Activated B cell treated with CpG ODN at 0.5 μM for 24 hours (primary cell): ENCODE results near the gene XAF1. TPM values are rescaled to one million over a fixed set of nuclear protein-coding genes. Genes with fewer than 3 reads are reported as not detected.

ENCODE experiments used
- ATAC-seq: fragments of 200-7000 bp; cut with Tn5 transposase; one replicate; pipeline ENCODE4 v1.10.0; 2021; ENCODE audit warnings: low read depth, mild to moderate bottlenecking, moderate library complexity
- CTCF ChIA-PET: fragments of 350-600 bp; sonication (Branson Sonifier 250); formaldehyde crosslinking; loops from one replicate; lab custom pipeline; 2021; ENCODE audit warnings: antibody characterized with exemption; lab: Charles Lee
- POLR2A ChIA-PET: fragments of 350-600 bp; sonication (Branson Sonifier 250); formaldehyde crosslinking; loops from one replicate; lab custom pipeline; 2021; ENCODE audit warnings: antibody characterized with exemption; lab: Charles Lee
- DNase-seq: peaks from one replicate; pipeline ENCODE4 v3.0.0; 2022
- H3K27ac Mint-ChIP-seq: one replicate; pipeline ENCODE4 v1.8.0; 2020; ENCODE audit warnings: mixed read lengths
- H3K27me3 Mint-ChIP-seq: one replicate; pipeline ENCODE4 v1.8.0; 2021; ENCODE audit warnings: mixed read lengths
- H3K36me3 Mint-ChIP-seq: one replicate; pipeline ENCODE4 v1.8.0; 2021; ENCODE audit warnings: low read depth, mixed read lengths
- H3K4me1 Mint-ChIP-seq: one replicate; pipeline ENCODE4 v1.8.0; 2021; ENCODE audit warnings: mixed read lengths
- H3K4me3 Mint-ChIP-seq: one replicate; pipeline ENCODE4 v1.8.0; 2020; ENCODE audit warnings: mild to moderate bottlenecking, mixed read lengths
- H3K9me3 Mint-ChIP-seq: one replicate; pipeline ENCODE4 v1.8.0; 2020; ENCODE audit warnings: mixed read lengths
- intact Hi-C: fragments of 100-400 bp; cut with micrococcal nuclease; formaldehyde crosslinking; loops from one replicate; pipeline ENCODE4 v1.15.1; 2024
- total RNA-seq: library from RNA; stranded (reverse); gene quantifications from 2 replicates; pipeline ENCODE4 v1.2.3, GENCODE V29; 2022
- TF ChIP-seq, protein P1 (sequence below): fragments of 200-600 bp; IDR thresholded peaks from one replicate; pipeline ENCODE4 v1.8.0; 2022; ENCODE audit warnings: antibody characterized with exemption, mild to moderate bottlenecking

The XAF1 gene
- total RNA-seq, 1 donor from 2014 or later: 62.5 TPM

DNA sequence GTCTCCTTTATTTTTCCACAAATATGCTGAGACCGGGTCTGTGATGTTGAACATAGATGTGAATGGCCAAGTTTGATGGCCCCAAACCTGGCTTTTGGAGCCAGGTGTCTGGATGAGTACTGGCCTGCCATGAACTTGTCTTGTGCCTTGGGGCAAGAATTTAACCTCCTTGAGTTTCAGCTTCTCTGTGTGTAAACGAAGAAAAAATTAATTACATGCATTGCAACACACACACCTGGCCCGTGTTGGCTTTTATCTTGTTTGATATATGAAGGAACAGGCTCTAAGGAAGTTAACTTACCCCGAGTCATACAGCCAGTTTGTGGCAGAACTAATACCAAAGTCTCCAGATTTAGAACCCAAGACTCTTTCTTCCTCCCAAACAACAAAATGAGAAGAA, 33.3 kb downstream of the XAF1 start:
- no peak for DNase-seq
- H3K9me3 Mint-ChIP-seq: no peaks in the 10 kb centered on the region
- TF ChIP-seq, protein P1, sequence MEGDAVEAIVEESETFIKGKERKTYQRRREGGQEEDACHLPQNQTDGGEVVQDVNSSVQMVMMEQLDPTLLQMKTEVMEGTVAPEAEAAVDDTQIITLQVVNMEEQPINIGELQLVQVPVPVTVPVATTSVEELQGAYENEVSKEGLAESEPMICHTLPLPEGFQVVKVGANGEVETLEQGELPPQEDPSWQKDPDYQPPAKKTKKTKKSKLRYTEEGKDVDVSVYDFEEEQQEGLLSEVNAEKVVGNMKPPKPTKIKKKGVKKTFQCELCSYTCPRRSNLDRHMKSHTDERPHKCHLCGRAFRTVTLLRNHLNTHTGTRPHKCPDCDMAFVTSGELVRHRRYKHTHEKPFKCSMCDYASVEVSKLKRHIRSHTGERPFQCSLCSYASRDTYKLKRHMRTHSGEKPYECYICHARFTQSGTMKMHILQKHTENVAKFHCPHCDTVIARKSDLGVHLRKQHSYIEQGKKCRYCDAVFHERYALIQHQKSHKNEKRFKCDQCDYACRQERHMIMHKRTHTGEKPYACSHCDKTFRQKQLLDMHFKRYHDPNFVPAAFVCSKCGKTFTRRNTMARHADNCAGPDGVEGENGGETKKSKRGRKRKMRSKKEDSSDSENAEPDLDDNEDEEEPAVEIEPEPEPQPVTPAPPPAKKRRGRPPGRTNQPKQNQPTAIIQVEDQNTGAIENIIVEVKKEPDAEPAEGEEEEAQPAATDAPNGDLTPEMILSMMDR: no peak
- intact Hi-C loops: no loop called here
- H3K27me3 Mint-ChIP-seq: peaks cover 41% of the 10 kb centered on the region
- CTCF ChIA-PET: no interaction called here
- H3K4me3 Mint-ChIP-seq: no peak overlapping the region
- POLR2A ChIA-PET: no interaction called here
- no peak for ATAC-seq
- H3K27ac Mint-ChIP-seq: no peak overlapping the region
- no peaks in the 10 kb centered on the region for H3K4me1 Mint-ChIP-seq
- no peaks in the 10 kb centered on the region for H3K36me3 Mint-ChIP-seq

DNA sequence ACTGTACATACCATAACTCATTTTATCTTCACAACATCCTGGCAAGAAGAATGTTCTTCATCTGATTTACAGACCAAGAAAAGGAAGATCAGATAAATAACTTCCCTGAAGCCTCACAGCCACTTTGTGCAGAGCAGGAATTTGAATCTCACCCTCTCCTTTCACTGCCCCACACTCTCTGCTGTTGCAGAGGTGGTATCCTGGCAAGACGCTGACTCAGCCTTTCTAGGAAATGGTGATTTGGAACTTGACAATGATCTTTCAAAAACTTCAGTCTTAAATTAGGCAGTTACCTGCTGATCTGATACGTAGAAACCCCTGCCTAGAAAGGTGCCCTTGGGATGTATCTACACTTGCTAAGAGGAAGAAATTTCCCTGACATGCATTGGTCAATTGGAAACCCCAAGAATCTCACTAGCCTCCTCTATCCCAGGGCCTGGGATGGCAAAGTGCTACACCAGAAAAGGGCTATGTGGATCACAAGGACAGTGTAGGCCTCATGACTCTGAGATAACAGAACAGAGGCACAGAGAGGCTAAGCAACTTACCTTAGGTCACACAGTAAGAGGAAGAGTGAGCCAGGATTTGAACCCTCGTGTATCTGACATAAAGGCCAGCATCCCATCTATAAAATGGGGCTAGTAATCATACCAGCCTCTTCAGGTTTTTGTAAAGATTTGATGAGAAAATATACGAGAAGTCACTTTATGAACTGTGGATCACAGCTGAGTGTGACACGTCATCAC, 38.1 kb downstream of the XAF1 start:
- H3K27me3 Mint-ChIP-seq: peaks cover 29% of the 10 kb centered on the region
- no peaks in the 10 kb centered on the region for H3K9me3 Mint-ChIP-seq
- no peaks in the 10 kb centered on the region for H3K4me1 Mint-ChIP-seq
- DNase-seq (no peak), ATAC-seq (no peak)
- CTCF ChIA-PET: no interaction called here
- TF ChIP-seq, protein P1: no peak
- intact Hi-C loops: no loop called here
- POLR2A ChIA-PET: interaction anchor here (0.9 kb wide), 1 partner anchor 38 kb away, joined by 3 read pairs; the partner anchor contains the start of gene TEKT1
- H3K4me3 Mint-ChIP-seq: no peak overlapping the region
- no peaks in the 10 kb centered on the region for H3K36me3 Mint-ChIP-seq
- no peak overlapping the region for H3K27ac Mint-ChIP-seq

DNA sequence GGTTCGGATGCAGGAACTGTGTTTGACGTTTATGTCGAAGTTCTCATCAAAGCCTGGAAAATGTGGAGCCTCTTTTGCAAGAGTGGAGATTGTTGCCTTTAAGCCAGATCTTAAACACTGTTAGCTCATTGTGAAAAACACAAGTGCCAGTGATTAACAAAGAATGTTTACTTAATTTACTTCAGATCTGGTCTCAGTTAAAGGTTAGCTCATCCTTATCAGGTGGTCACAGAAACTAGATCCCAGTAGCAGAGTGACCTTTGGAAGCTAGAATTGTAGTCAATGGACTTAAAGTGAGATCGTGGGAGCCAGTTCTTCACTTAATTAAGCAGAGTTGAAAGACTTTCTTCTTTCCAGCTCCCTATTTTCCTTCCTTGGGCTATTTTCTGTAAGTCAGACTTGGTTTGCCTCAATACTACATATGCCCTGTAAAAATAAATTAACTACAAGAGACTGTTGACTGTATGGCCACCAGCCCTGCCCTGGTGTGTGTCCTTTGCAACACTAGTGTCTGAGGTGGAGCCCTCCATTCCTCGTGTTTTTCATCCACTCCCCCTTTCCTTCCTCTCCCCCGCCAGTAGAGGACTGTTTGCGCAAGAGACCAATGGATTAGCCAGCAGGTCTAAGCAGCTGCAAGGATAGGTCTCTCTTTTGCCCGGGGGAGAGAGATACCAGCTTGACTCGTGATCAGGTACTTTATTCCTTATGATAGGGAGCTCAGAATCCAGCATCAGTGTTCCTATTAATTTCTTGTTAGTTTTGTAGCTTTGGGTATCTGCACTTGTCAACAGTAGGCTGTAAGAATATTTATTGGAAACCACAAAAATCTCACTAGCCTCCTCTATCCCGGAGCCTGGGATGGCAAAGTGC, 40.4 kb downstream of the XAF1 start:
- Mint-ChIP-seq H3K27me3 (peaks cover 13% of the 10 kb centered on the region), H3K36me3 (no peaks in the 10 kb centered on the region), H3K9me3 (no peaks in the 10 kb centered on the region), H3K4me3 (no peak overlapping the region), H3K4me1 (no peaks in the 10 kb centered on the region), H3K27ac (no peak overlapping the region)
- ChIA-PET CTCF (no interaction called here), POLR2A (no interaction called here)
- intact Hi-C loops: no loop called here
- TF ChIP-seq, protein P1: no peak
- ATAC-seq (no peak), DNase-seq (no peak)

DNA sequence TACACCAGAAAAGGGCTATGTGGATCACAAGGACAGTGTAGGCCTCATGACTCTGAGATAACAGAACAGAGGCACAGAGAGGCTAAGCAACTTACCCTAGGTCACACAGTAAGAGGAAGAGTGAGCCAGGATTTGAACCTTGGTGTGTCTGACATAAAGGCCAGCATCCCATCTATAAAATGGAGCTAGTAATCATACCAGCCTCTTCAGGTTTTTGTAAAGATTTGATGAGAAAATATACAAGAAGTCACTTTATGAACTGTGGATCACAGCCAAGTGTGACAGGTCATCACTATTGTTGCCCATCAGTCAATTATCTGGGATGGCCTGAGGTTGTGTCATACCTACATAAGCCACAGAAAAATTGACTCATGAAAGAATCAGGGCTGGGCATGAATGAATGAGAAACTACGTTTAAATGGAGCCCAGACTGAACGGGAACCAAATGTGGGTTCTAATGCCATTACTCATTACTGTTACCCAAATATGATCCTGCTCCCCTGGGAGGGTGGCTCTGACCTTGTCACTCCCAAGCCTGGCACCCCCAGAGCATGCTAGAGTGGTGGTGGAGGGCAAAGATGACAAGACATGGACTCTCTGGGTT, 41.1 kb downstream of the XAF1 start:
- Mint-ChIP-seq H3K27ac (no peak overlapping the region), H3K9me3 (no peaks in the 10 kb centered on the region), H3K36me3 (no peaks in the 10 kb centered on the region), H3K4me3 (no peak overlapping the region), H3K27me3 (peaks cover 13% of the 10 kb centered on the region), H3K4me1 (no peaks in the 10 kb centered on the region)
- ATAC-seq: no peak
- intact Hi-C loops: no loop called here
- POLR2A ChIA-PET: no interaction called here
- CTCF ChIA-PET: no interaction called here
- TF ChIP-seq, protein P1: no peak
- DNase-seq: no peak
